DND-41 (cell line): ENCODE results near the gene PID1.

Experiments used
- EZH2 ChIP-seq: IDR thresholded peaks from 3 replicates; pipeline ENCODE4 v1.6.1; 2012; ENCODE audit warnings: borderline replicate concordance, low read depth, mild to moderate bottlenecking, moderate library complexity, low read length, inconsistent platforms; ENCODE audit not compliant: severe bottlenecking
- TF ChIP-seq, protein P1 (sequence below): IDR thresholded peaks from 2 replicates; pipeline ENCODE4 v1.5.1; 2012; ENCODE audit warnings: borderline replicate concordance, low read length, moderate library complexity, mild to moderate bottlenecking; ENCODE audit not compliant: poor library complexity, severe bottlenecking; ENCODE audit errors: extremely low read depth

DNA sequence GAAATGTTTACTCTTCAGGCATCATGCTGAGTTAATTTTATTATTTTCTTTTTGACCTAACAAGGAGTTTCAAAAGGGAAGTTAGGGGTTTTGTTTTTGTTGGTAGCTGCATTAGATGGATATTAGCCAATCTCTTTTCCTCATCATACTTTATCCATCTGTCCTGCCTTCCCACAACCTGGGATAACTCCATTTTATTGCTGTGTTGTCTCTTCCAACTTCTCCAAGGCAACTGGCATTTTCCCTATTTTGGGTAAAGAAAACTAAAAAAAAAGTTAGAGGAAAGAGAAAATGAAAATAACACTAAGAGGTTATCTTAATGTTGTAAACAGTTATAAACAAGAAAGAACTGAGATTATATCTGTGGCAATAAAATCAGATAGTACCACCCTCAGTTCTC, 147.0 kb downstream of the PID1 start:
- TF ChIP-seq, protein P1, sequence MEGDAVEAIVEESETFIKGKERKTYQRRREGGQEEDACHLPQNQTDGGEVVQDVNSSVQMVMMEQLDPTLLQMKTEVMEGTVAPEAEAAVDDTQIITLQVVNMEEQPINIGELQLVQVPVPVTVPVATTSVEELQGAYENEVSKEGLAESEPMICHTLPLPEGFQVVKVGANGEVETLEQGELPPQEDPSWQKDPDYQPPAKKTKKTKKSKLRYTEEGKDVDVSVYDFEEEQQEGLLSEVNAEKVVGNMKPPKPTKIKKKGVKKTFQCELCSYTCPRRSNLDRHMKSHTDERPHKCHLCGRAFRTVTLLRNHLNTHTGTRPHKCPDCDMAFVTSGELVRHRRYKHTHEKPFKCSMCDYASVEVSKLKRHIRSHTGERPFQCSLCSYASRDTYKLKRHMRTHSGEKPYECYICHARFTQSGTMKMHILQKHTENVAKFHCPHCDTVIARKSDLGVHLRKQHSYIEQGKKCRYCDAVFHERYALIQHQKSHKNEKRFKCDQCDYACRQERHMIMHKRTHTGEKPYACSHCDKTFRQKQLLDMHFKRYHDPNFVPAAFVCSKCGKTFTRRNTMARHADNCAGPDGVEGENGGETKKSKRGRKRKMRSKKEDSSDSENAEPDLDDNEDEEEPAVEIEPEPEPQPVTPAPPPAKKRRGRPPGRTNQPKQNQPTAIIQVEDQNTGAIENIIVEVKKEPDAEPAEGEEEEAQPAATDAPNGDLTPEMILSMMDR: no peak
- no peak for TF ChIP-seq EZH2
